Nephron (organoid): ENCODE results near the gene PLD5.
"Not testable (repeated sequence)": the region's sequence is repeated elsewhere in the genome, so short reads cannot be mapped to it uniquely, and the experiment has no call there.

Source experiments
- H3K27ac Mint-ChIP-seq, 3 experiments: 2 replicates each; pipeline ENCODE4 v1.8.0; 2020; ENCODE audit warnings: mixed read lengths in 3 of 3, mild to moderate bottlenecking in 2 of 3, moderate library complexity in 1 of 3
- H3K27me3 Mint-ChIP-seq: 2 replicates; pipeline ENCODE4 v1.8.0; 2021; ENCODE audit warnings: low read depth, mild to moderate bottlenecking, moderate library complexity, mixed read lengths
- H3K36me3 Mint-ChIP-seq: 2 replicates; pipeline ENCODE4 v1.8.0; 2020; ENCODE audit warnings: low read depth, mixed read lengths
- H3K4me1 Mint-ChIP-seq: 2 replicates; pipeline ENCODE4 v1.8.0; 2020; ENCODE audit warnings: mixed read lengths
- H3K4me3 Mint-ChIP-seq, 3 experiments: 2 replicates each; pipeline ENCODE4 v1.8.0; 2020; ENCODE audit warnings: mild to moderate bottlenecking in 3 of 3, mixed read lengths in 3 of 3, moderate library complexity in 2 of 3
- H3K9me3 Mint-ChIP-seq: 2 replicates; pipeline ENCODE4 v1.8.0; 2020; ENCODE audit warnings: mixed read lengths
- TF ChIP-seq, protein P1 (sequence below), 3 experiments: fragments of 200-600 bp; sonication (generic); IDR thresholded peaks; one replicate each; pipeline ENCODE4 v1.5.0; 2021; ENCODE audit warnings: antibody characterized with exemption in 3 of 3; ENCODE audit not compliant: unreplicated experiment in 3 of 3

PLD5 gene

DNA sequence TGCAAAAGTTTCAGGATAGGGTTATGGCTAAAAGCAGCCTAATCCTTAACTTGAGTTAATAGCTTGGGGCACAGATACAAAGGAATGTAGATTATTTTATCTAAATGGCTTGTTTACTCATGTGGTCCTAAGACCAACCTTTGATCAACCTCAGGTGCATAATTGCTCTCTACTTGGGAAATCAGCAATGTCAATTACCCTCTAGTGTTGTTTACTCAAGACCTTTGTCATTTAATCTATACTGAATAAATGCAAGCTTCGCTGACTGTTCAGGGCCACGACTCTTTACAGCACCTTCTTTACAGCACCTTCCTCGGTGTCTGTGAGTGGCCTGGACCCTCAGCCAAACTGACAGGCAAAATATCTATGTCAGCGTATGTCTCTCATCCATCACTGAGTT lies 308.1 kb downstream of the PLD5 start:
- peaks cover 30% of the 10 kb centered on the region for H3K9me3 Mint-ChIP-seq
- H3K4me3 Mint-ChIP-seq, result no peak overlapping the region
- H3K27ac Mint-ChIP-seq, result no peak overlapping the region
- no peaks in the 10 kb centered on the region for H3K27me3 Mint-ChIP-seq
- H3K4me1 Mint-ChIP-seq, result peaks cover 22% of the 10 kb centered on the region
- peaks cover 4% of the 10 kb centered on the region for H3K36me3 Mint-ChIP-seq
- TF ChIP-seq, protein P1, sequence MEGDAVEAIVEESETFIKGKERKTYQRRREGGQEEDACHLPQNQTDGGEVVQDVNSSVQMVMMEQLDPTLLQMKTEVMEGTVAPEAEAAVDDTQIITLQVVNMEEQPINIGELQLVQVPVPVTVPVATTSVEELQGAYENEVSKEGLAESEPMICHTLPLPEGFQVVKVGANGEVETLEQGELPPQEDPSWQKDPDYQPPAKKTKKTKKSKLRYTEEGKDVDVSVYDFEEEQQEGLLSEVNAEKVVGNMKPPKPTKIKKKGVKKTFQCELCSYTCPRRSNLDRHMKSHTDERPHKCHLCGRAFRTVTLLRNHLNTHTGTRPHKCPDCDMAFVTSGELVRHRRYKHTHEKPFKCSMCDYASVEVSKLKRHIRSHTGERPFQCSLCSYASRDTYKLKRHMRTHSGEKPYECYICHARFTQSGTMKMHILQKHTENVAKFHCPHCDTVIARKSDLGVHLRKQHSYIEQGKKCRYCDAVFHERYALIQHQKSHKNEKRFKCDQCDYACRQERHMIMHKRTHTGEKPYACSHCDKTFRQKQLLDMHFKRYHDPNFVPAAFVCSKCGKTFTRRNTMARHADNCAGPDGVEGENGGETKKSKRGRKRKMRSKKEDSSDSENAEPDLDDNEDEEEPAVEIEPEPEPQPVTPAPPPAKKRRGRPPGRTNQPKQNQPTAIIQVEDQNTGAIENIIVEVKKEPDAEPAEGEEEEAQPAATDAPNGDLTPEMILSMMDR (IDR thresholded peaks at IDR 0.05; ENCODE audit: unreplicated experiment in 3 of 3), result no peak

GRCh38 chr1:242214455-242214854 lies 310.0 kb downstream of the PLD5 start:
- not testable (repeated sequence) for H3K27me3 Mint-ChIP-seq, H3K4me3 Mint-ChIP-seq, H3K27ac Mint-ChIP-seq, H3K36me3 Mint-ChIP-seq
- H3K4me1 Mint-ChIP-seq, result peaks cover 32% of the 10 kb centered on the region
- H3K9me3 Mint-ChIP-seq, result peaks cover 30% of the 10 kb centered on the region

GRCh38 chr1:242212961-242213360 lies 311.5 kb downstream of the PLD5 start:
- not testable (repeated sequence) for H3K36me3 Mint-ChIP-seq, H3K4me3 Mint-ChIP-seq, H3K27ac Mint-ChIP-seq, H3K27me3 Mint-ChIP-seq
- H3K4me1 Mint-ChIP-seq, result peaks cover 47% of the 10 kb centered on the region
- H3K9me3 Mint-ChIP-seq, result peaks cover 30% of the 10 kb centered on the region

DNA sequence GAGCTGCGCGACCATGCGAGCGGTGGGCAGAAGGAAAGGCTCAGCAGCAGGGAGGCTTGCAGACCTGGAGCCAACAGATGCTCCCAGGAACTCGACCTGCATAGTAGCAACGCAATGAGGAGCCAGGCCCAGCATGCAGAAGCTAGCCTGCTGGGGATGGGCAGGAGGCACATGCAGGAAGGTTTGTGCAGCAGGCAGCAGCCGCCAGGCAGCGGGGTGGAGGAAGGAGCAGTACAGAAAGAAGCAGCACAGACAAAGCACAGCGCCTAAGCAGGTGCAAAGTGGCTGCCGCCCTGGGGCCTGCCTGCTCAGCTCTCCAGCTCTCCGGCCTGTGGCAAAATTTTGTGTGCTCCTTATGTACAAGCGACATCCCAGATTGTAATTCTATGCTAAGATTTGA lies 312.1 kb downstream of the PLD5 start:
- H3K9me3 Mint-ChIP-seq, result peaks cover 27% of the 10 kb centered on the region
- TF ChIP-seq, protein P1 (IDR thresholded peaks at IDR 0.05; ENCODE audit: unreplicated experiment in 3 of 3), result no peak
- H3K4me3 Mint-ChIP-seq, result no peak overlapping the region
- H3K27me3 Mint-ChIP-seq, result peaks cover 8% of the 10 kb centered on the region
- H3K36me3 Mint-ChIP-seq, result peaks cover 4% of the 10 kb centered on the region
- H3K27ac Mint-ChIP-seq, result no peak overlapping the region
- peaks cover 48% of the 10 kb centered on the region for H3K4me1 Mint-ChIP-seq

- H3K4me1 Mint-ChIP-seq, result peaks cover 55% of the 10 kb centered on the region
- H3K36me3 Mint-ChIP-seq, result peaks cover 4% of the 10 kb centered on the region
- no peak overlapping the region for H3K27ac Mint-ChIP-seq
- TF ChIP-seq, protein P1 (IDR thresholded peaks at IDR 0.05; ENCODE audit: unreplicated experiment in 3 of 3), result no peak
- H3K4me3 Mint-ChIP-seq, result no peak overlapping the region
- H3K9me3 Mint-ChIP-seq, result peaks cover 21% of the 10 kb centered on the region
- H3K27me3 Mint-ChIP-seq, result peaks cover 8% of the 10 kb centered on the region
Measured at GRCh38 chr1:242211254-242212022, 313.1 kb downstream of the PLD5 start.

DNA sequence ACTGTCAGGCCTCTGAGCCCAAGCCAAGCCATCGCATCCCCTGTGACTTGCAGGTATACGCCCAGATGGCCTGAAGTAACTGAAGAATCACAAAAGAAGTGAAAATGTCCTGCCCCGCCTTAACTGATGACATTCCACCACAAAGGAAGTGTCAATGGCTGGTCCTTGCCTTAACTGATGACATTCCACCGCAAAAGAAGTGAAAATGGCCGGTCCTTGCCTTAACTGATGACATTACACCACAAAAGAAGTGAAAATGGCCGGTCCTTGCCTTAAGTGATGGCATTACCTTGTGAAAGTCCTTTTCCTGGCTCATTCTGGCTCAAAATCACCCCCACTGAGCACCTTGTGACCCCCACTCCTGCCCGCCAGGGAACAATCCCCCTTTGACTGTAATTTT lies 314.2 kb downstream of the PLD5 start:
- Mint-ChIP-seq H3K9me3 (peaks cover 12% of the 10 kb centered on the region), H3K4me1 (peaks cover 66% of the 10 kb centered on the region)
- not testable (repeated sequence) for H3K36me3 Mint-ChIP-seq, H3K27me3 Mint-ChIP-seq, H3K4me3 Mint-ChIP-seq, H3K27ac Mint-ChIP-seq

DNA sequence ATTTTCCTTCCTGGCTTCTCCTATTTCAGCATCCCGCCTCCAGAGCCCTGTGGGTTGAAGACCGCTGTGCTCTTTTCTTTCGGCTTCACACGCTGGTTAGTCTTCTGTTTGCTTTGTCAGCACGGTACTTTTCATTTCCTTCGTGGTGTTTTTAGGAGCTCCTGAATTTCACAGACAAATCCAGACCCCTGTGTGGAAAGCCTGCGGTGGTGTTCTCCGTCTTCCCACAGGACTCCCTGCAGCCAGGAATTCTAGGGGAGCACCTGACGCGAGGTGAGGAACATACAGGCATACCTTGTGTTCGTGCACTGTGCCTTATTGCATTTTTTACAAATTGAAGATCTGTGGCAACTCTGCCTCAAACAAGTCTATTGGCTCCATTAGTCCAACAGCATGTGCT lies 315.4 kb downstream of the PLD5 start:
- peak overlapping the region in 1 of 3 experiments; percentile 8 for H3K4me3 Mint-ChIP-seq
- H3K9me3 Mint-ChIP-seq, result peaks cover 5% of the 10 kb centered on the region
- no peak overlapping the region for H3K27ac Mint-ChIP-seq
- H3K27me3 Mint-ChIP-seq, result peaks cover 8% of the 10 kb centered on the region
- H3K36me3 Mint-ChIP-seq, result no peaks in the 10 kb centered on the region
- TF ChIP-seq, protein P1 (IDR thresholded peaks at IDR 0.05; ENCODE audit: unreplicated experiment in 3 of 3), result no peak
- H3K4me1 Mint-ChIP-seq, result peaks cover 78% of the 10 kb centered on the region
